Adipocyte (in vitro differentiated cells): ENCODE results near the gene ROR1.

Source experiments
- DNase-seq: peaks from one replicate; pipeline ENCODE4 v3.0.0-alpha.2; 2015; ENCODE audit warnings: low read depth
- H3K27me3 ChIP-seq: replicated peaks from 2 replicates; pipeline ENCODE4 v1.7.0; 2013; ENCODE audit warnings: mild to moderate bottlenecking, low read length, moderate library complexity; ENCODE audit not compliant: control insufficient read depth, insufficient read depth
- H3K36me3 ChIP-seq: 2 replicates; pipeline ENCODE4 v1.7.0; 2013; ENCODE audit warnings: low read length, mild to moderate bottlenecking, moderate library complexity; ENCODE audit not compliant: control insufficient read depth, insufficient read depth, severe bottlenecking
- H3K4me1 ChIP-seq: 2 replicates; pipeline ENCODE4 v1.7.0; 2013; ENCODE audit warnings: mild to moderate bottlenecking, low read length, moderate library complexity; ENCODE audit not compliant: control insufficient read depth, insufficient read depth
- H3K4me3 ChIP-seq: 2 replicates; pipeline ENCODE4 v1.7.0; 2013; ENCODE audit warnings: mild to moderate bottlenecking, low read length, moderate library complexity
- H3K9ac ChIP-seq: 2 replicates; pipeline ENCODE4 v1.7.0; 2013; ENCODE audit warnings: mild to moderate bottlenecking, low read length, moderate library complexity
- H3K9me3 ChIP-seq: 2 replicates; pipeline ENCODE4 v1.7.0; 2013; ENCODE audit warnings: mild to moderate bottlenecking, low read length, moderate library complexity; ENCODE audit not compliant: control insufficient read depth

The ROR1 gene

GRCh38 chr1:63845346-63845745, 71.5 kb downstream of the ROR1 start:
- Histone ChIP-seq H3K4me3 (no peak overlapping the region), H3K36me3 (no peaks in the 10 kb centered on the region), H3K9me3 (no peaks in the 10 kb centered on the region), H3K9ac (no peak overlapping the region), H3K4me1 (peaks cover 26% of the 10 kb centered on the region), H3K27me3 (no peaks in the 10 kb centered on the region)
- no peak for DNase-seq

- Histone ChIP-seq H3K27me3 (no peaks in the 10 kb centered on the region), H3K4me1 (peaks cover 21% of the 10 kb centered on the region), H3K36me3 (no peaks in the 10 kb centered on the region), H3K4me3 (no peak overlapping the region), H3K9ac (no peak overlapping the region), H3K9me3 (no peaks in the 10 kb centered on the region)
- DNase-seq = no peak
These were observed 73.6 kb downstream of the ROR1 start for GRCh38 chr1:63847308-63847910.

- no peak overlapping the region for H3K4me3 ChIP-seq
- DNase-seq = no peak
- no peak overlapping the region for H3K9ac ChIP-seq
- H3K36me3 ChIP-seq = no peaks in the 10 kb centered on the region
- H3K4me1 ChIP-seq = peaks cover 9% of the 10 kb centered on the region
- no peaks in the 10 kb centered on the region for H3K27me3 ChIP-seq
- H3K9me3 ChIP-seq = no peaks in the 10 kb centered on the region
These were observed 74.9 kb downstream of the ROR1 start for GRCh38 chr1:63848733-63849132.

DNA sequence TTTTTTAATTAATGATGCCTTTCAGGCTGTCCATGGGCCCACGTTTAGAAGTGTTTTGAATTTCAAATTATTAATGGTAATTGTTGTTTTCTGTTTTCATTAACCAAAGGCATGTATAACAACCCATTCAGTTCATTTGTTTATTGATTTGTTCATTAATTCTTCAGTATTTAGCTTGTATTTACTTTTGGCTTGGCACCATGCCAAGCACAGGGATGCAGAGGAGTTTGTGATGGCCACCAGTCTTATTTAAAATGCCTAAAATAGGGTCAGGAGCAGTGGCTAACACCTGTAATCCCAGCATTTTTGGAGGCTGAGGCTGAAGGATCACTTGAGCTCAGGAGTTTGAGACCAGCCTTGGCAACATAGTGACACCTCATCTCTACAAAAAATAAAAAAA, 75.3 kb downstream of the ROR1 start:
- Histone ChIP-seq H3K9ac (no peak overlapping the region), H3K9me3 (no peaks in the 10 kb centered on the region), H3K4me1 (peaks cover 9% of the 10 kb centered on the region), H3K36me3 (no peaks in the 10 kb centered on the region), H3K4me3 (no peak overlapping the region), H3K27me3 (no peaks in the 10 kb centered on the region)
- DNase-seq = no peak

DNA sequence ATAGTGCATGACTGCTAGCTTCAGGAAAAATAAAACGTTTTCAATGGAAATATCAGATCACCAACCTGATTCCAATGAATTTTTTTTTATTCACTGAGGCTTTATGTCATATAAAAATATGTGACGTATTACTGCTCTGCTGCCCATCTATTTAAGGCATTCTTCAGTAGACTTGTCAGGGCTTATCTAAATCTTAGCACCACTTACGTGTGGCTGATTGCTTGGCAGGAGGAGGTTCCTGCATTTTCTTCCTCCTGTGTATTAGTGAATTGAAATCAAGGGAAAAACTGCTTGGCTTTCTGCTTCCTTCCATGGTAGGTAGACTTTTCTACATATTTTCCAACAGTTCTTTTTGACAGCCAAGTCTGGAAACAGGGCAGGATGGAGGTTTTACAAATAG, 80.3 kb downstream of the ROR1 start:
- DNase-seq = no peak
- Histone ChIP-seq H3K9ac (no peak overlapping the region), H3K9me3 (no peaks in the 10 kb centered on the region), H3K36me3 (no peaks in the 10 kb centered on the region), H3K27me3 (no peaks in the 10 kb centered on the region), H3K4me1 (peaks cover 7% of the 10 kb centered on the region), H3K4me3 (no peak overlapping the region)

GRCh38 chr1:63855942-63856341, 82.1 kb downstream of the ROR1 start:
- Histone ChIP-seq H3K4me1 (peaks cover 24% of the 10 kb centered on the region), H3K4me3 (no peak overlapping the region), H3K27me3 (no peaks in the 10 kb centered on the region), H3K9ac (no peak overlapping the region), H3K9me3 (no peaks in the 10 kb centered on the region), H3K36me3 (no peaks in the 10 kb centered on the region)
- no peak for DNase-seq

DNA sequence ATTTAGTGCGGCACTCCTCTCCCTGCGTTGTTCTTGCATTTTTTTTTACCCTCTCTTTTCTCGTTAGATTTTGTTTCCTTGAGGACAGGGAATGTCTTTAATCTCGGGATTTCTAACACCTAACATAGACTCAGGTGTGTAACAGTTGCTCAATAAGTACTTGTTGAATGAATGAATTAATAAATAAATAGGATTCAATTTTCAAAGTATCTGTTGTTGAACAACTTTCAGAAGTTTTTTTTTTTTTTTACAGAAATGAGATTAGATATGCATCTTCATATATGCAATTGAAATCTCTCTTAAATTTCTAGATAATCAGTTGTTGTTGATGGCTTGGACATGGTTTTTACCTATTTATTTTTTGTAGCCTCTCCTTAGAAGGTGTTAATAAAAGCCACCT, 83.1 kb downstream of the ROR1 start:
- Histone ChIP-seq H3K36me3 (no peaks in the 10 kb centered on the region), H3K27me3 (no peaks in the 10 kb centered on the region), H3K4me1 (peaks cover 32% of the 10 kb centered on the region), H3K4me3 (no peak overlapping the region), H3K9ac (no peak overlapping the region), H3K9me3 (no peaks in the 10 kb centered on the region)
- DNase-seq = no peak

DNA sequence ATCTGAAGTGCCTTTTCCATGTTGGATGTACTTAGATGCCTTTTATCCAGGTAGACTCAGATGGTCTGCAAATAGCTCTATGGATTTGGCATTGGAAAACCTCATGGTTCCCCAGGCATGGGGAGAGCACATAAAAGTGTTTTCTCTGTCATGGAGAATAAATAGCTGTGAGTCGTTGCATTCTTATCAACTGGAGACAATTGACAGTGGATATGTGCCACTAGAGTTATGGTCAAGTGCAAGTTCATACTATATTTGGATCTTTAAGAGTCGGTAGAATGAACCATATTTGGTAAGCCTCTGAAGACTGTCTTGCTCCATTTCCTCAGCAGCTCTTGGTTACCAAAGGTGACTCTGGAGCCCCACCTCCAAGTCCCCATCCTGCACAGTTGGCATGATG, 83.7 kb downstream of the ROR1 start:
- Histone ChIP-seq H3K9me3 (no peaks in the 10 kb centered on the region), H3K27me3 (no peaks in the 10 kb centered on the region), H3K4me1 (peaks cover 33% of the 10 kb centered on the region), H3K36me3 (no peaks in the 10 kb centered on the region), H3K9ac (no peak overlapping the region), H3K4me3 (no peak overlapping the region)
- DNase-seq = no peak

GRCh38 chr1:63858153-63858552, 84.3 kb downstream of the ROR1 start:
- Histone ChIP-seq H3K9me3 (no peaks in the 10 kb centered on the region), H3K4me3 (no peak overlapping the region), H3K4me1 (peaks cover 33% of the 10 kb centered on the region), H3K27me3 (no peaks in the 10 kb centered on the region), H3K9ac (no peak overlapping the region), H3K36me3 (no peaks in the 10 kb centered on the region)
- DNase-seq = no peak

DNA sequence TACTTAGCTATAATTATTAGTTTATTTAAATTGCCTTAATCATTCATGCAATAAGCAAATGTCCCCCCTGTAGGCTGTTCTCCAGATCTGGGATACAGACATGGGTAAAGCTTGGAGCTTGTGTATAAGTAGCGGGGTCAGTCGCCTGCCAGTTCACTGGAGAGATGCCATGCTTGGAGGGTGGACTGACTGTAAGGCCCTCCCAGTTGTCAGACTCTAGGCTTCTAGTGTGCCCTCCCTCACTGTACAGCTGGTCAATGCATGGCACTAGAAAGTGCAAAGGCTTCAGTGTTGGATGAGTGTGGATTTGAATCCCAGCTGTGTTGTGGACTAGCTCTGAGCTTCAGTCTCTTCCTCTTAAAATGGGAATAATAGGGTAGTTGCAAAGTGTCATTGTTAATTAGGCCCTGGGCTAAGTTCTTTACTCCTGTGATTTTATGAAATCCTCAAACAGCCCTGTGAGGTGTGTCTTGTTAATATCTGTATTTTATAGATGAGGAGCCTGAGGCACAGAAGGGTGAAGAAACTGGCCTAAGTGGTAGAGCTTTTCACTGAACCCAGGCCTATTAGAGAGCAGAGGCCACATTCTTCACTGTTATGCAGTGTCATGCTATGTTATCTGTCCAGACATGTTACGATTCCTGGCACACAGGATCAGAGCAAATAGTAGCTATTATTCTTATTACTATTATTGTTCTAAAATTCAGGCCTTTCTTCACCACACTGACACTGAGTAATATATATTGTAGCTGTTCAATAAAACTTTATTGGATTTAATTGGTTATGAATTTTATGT, 85.9 kb downstream of the ROR1 start:
- no peaks in the 10 kb centered on the region for H3K36me3 ChIP-seq
- peaks cover 33% of the 10 kb centered on the region for H3K4me1 ChIP-seq
- H3K27me3 ChIP-seq = no peaks in the 10 kb centered on the region
- H3K4me3 ChIP-seq = no peak overlapping the region
- no peak for DNase-seq
- H3K9ac ChIP-seq = no peak overlapping the region
- no peaks in the 10 kb centered on the region for H3K9me3 ChIP-seq

DNA sequence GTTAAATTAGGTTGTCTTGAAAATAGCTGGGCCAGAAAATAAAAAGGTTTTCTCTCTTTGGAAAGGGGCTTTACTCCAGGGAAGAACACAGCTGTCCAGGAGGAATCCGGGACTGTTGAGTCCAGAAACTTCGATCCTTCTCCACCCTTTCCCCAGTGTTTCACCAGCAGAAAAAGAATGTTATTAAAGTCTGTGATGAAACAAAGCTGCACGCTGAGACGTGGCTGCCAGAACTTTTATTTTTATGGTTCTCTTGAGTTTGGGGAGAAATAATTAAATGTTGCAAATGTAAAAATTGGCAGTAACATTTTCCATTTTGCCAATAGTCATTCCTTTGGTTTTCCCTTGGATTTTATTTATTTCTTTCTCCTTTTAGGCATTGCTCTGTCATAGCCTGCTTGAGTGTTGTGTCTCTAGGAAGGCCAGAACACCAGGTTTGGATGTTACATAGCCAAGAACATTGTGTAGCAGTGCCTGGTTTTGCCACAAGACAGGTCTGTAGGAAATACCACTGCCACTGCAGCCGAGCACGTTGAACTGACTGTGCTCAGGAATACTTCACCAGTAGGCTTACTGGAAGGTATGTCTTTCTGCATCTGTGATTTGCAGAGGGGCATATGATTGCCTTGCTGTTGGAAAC, 87.4 kb downstream of the ROR1 start:
- Histone ChIP-seq H3K27me3 (no peaks in the 10 kb centered on the region), H3K9ac (peak overlapping the region; percentile 78), H3K4me1 (peaks cover 43% of the 10 kb centered on the region), H3K4me3 (peak overlapping the region; percentile 64), H3K9me3 (no peaks in the 10 kb centered on the region), H3K36me3 (no peaks in the 10 kb centered on the region)
- no peak for DNase-seq
